Kidney (tissue), 14 donors: ENCODE data around the gene AHCTF1. TPM values are rescaled to one million over a fixed set of nuclear protein-coding genes. Genes with fewer than 3 reads are reported as not detected.
"Not testable (repeated sequence)": the region's sequence is repeated elsewhere in the genome, so short reads cannot be mapped to it uniquely, and the experiment has no call there.

ENCODE experiments used
- DNase-seq, 5 donors: peaks; one replicate each; pipeline ENCODE4 v3.0.0-alpha.2; 2013 to 2020
- FAIRE-seq: peaks from 2 replicates; lab custom pipeline; 2012; peaks lifted over from hg19 to GRCh38; lab: Jason Lieb, UNC
- H3K27ac ChIP-seq, 2 donors: one replicate each; pipeline ENCODE4 v1.7.0; 2013; ENCODE audit warnings: low read depth in 2 of 2, low read length in 2 of 2, inconsistent platforms in 1 of 2
- H3K27me3 ChIP-seq: one replicate; pipeline ENCODE4 v1.7.1; 2013; ENCODE audit warnings: low read length, inconsistent platforms; ENCODE audit not compliant: control insufficient read depth, insufficient read depth
- H3K36me3 ChIP-seq, 3 donors: one replicate each; pipeline versions ENCODE4 v1.7.0 to v1.7.1; 2013; ENCODE audit warnings: low read length in 3 of 3, control low read depth in 1 of 3, inconsistent platforms in 1 of 3; ENCODE audit not compliant: insufficient read depth in 3 of 3, control insufficient read depth in 2 of 3
- H3K4me1 ChIP-seq, 3 donors: one replicate each; pipeline versions ENCODE4 v1.7.0 to v1.7.1; 2013; ENCODE audit warnings: low read length in 3 of 3, inconsistent platforms in 1 of 3, low read depth in 1 of 3; ENCODE audit not compliant: control insufficient read depth in 2 of 3, insufficient read depth in 2 of 3
- H3K4me3 ChIP-seq, 3 donors: one replicate each; pipeline versions ENCODE4 v1.7.0 to v1.8.1; 2013; ENCODE audit warnings: low read length in 3 of 3, control low read depth in 1 of 3, inconsistent platforms in 1 of 3
- H3K9ac ChIP-seq, 3 donors: one replicate each; pipeline versions ENCODE4 v1.7.0 to v1.7.1; 2013; ENCODE audit warnings: low read length in 3 of 3, control low read depth in 1 of 3, inconsistent platforms in 1 of 3
- H3K9me3 ChIP-seq, 3 donors: one replicate each; pipeline versions ENCODE4 v1.7.0 to v1.7.1; 2013; ENCODE audit warnings: low read length in 3 of 3, control low read depth in 1 of 3, inconsistent platforms in 1 of 3; ENCODE audit not compliant: control insufficient read depth in 2 of 3, insufficient read depth in 1 of 3
- CTCF ChIP-seq: IDR thresholded peaks from 3 replicates; pipeline ENCODE4 v1.5.1; 2012; ENCODE audit warnings: mild to moderate bottlenecking, moderate library complexity, borderline replicate concordance; ENCODE audit not compliant: insufficient read depth; ENCODE audit errors: extremely low read depth
- intact Hi-C: fragments of 100-400 bp; cut with DNase I; formaldehyde crosslinking; loops from one replicate; pipeline ENCODE4 v1.11.1; 2022
- polyA plus RNA-seq: library from polyadenylated mRNA; stranded (reverse); fragments of 350-450 nt; fragmentation: Illumina TruSeq; extraction: RNeasy Lipid Tissue Mini Kit (QIAGEN cat#74804); gene quantifications from one replicate; pipeline ENCODE4 v1.2.3, GENCODE V29; 2014; ENCODE audit warnings: low read depth, low replicate concordance; ENCODE audit not compliant: insufficient read depth
- total RNA-seq: library from RNA; stranded (reverse); fragmentation: NEBNext Ultra II Directional; extraction: Animal tissue kit (Norgen Biotek cat#: 25700); gene quantifications from one replicate; pipeline ENCODE4 v1.2.1, GENCODE V29; 2021
- donor health status: control.
- donor health status: control.
- donor health status: control.
- donor health status: control.
- donor health status: control.
- donor health status: DM: yes; HTN: yes; CAD: no.
- donor health status: Normal renal cell carcinoma (clear cell type).

AHCTF1 gene
- total and polyA plus RNA-seq, 2 donors from 2014 or later, result 5.2 to 30.1 TPM

DNA sequence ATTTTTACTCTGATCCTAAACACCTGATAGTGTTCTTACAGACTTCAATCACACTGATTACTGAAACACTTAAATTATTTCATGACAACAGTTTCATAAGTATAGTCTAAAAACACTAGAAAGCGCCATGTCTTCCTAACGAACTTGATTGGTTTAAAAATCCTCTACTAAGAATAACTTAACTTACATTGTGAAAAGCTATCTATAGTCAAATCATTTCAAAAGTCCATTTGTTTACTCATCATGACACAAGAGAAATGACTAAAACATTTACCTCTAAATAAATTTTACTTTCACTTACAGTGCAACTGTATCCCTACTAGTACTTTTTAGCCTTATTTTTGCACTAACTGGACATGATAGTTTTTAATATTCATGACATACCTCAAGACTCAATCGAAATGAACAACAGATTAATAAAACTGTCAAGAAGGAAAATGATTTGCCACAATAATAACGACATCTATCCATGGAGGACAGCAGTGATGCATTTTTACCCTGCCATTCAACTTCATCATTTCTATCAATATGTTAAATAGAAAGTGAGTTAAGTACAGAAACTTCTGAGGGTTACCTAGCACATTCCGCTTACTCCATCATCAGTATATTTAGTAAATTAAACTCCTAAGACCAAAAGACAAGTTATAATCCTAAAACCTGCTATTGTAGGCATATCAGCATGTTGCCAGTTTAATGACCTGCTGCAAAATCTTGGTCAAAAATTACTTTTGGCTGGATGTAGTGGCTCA is 38.4 kb downstream of the AHCTF1 start:
- no peak overlapping the region for H3K27ac ChIP-seq
- no peak for TF ChIP-seq CTCF
- FAIRE-seq, result no peak
- peaks cover 9 to 47% (median 24%) of the 10 kb centered on the region in 3 donors for H3K36me3 ChIP-seq
- H3K4me1 ChIP-seq, result no peaks in the 10 kb centered on the region
- no peaks in the 10 kb centered on the region for H3K27me3 ChIP-seq
- DNase-seq, result no peak
- intact Hi-C loops, result no loop called here
- H3K4me3 ChIP-seq, result no peak overlapping the region
- no peaks in the 10 kb centered on the region for H3K9me3 ChIP-seq
- no peak overlapping the region for H3K9ac ChIP-seq

GRCh38 chr1:246891105-246891504 is 40.6 kb downstream of the AHCTF1 start:
- intact Hi-C loops, result no loop called here
- Histone ChIP-seq H3K9ac (no peak overlapping the region), H3K27me3 (no peaks in the 10 kb centered on the region), H3K9me3 (no peaks in the 10 kb centered on the region), H3K4me1 (no peaks in the 10 kb centered on the region), H3K36me3 (peaks cover 13 to 48% (median 20%) of the 10 kb centered on the region in 3 donors), H3K4me3 (no peak overlapping the region), H3K27ac (no peak overlapping the region)
- no peak for TF ChIP-seq CTCF
- no peak for DNase-seq
- no peak for FAIRE-seq

- Histone ChIP-seq H3K4me1 (no peaks in the 10 kb centered on the region), H3K9me3 (no peaks in the 10 kb centered on the region), H3K27me3 (no peaks in the 10 kb centered on the region), H3K27ac (no peak overlapping the region), H3K4me3 (no peak overlapping the region), H3K36me3 (peaks cover 12 to 43% (median 19%) of the 10 kb centered on the region in 3 donors), H3K9ac (no peak overlapping the region)
- intact Hi-C loops, result no loop called here
- DNase-seq, result no peak
- TF ChIP-seq CTCF, result no peak
- FAIRE-seq, result no peak
Measured at GRCh38 chr1:246888522-246888921, 43.2 kb downstream of the AHCTF1 start.

- H3K4me1 ChIP-seq, DNase-seq, H3K9ac ChIP-seq, intact Hi-C loops, H3K4me3 ChIP-seq, H3K9me3 ChIP-seq, H3K27ac ChIP-seq, H3K27me3 ChIP-seq, FAIRE-seq: not testable (repeated sequence)
- peaks cover 12 to 43% (median 17%) of the 10 kb centered on the region in 3 donors for H3K36me3 ChIP-seq
Measured at GRCh38 chr1:246885389-246885788, 46.4 kb downstream of the AHCTF1 start.
